ENCODE data around the gene UST.

DNA sequence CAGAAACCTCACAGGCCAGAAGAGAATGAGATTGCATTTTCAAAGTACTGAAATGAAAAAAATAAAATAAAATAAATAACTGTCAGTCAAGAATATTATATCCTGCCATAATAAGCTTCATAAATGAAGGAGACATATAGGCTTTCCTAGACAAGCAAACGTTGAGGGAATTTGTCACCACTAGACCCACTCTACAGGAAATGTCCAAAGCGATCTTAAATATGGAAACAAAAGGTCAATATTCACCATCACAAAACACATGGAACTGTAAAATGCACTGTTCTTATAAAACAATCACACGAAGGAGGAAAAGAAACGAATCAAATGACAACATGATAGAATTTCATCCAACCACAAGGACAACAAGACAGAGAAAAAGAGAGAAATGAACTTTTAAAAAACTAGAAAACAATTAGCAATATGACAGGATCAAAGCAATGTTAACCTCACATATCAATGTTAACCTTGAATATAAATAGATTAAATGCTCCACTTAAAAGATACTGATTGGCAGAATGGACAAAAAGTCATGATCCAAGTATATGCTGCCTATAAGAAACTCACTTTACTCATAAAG, 352.0 kb downstream of the UST start:
- TF ChIP-seq, protein P1, sequence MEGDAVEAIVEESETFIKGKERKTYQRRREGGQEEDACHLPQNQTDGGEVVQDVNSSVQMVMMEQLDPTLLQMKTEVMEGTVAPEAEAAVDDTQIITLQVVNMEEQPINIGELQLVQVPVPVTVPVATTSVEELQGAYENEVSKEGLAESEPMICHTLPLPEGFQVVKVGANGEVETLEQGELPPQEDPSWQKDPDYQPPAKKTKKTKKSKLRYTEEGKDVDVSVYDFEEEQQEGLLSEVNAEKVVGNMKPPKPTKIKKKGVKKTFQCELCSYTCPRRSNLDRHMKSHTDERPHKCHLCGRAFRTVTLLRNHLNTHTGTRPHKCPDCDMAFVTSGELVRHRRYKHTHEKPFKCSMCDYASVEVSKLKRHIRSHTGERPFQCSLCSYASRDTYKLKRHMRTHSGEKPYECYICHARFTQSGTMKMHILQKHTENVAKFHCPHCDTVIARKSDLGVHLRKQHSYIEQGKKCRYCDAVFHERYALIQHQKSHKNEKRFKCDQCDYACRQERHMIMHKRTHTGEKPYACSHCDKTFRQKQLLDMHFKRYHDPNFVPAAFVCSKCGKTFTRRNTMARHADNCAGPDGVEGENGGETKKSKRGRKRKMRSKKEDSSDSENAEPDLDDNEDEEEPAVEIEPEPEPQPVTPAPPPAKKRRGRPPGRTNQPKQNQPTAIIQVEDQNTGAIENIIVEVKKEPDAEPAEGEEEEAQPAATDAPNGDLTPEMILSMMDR (conservative IDR thresholded peaks at IDR 0.05; ENCODE audit: low read depth, low read length) = no peak
- TF ChIP-seq EZH2 (IDR thresholded peaks at IDR 0.05; ENCODE audit: low read length, unreplicated experiment) = no peak
